SK-N-SH (cell line): ENCODE data around the gene LRMDA. TPM values are rescaled to one million over a fixed set of nuclear protein-coding genes. Genes with fewer than 3 reads are reported as not detected.

Source experiments
- CTCF ChIA-PET: fragments of 300-600, 350-600 bp; formaldehyde crosslinking; extraction: SDS; loops from one replicate; lab custom pipeline; 2021; lab: Yijun Ruan, JAX
- POLR2A ChIA-PET: fragments of 350-600 bp; sonication (Branson Sonifier 250); formaldehyde crosslinking; extraction: SDS; loops from one replicate; lab custom pipeline; 2020; ENCODE audit warnings: antibody characterized with exemption, inconsistent platforms; lab: Yijun Ruan, JAX
- DNase-seq: peaks from one replicate; pipeline ENCODE4 v3.0.0; 2012
- H2AFZ ChIP-seq: fragments of 200-600 bp; sonication (generic); 2 replicates; pipeline ENCODE4 v1.8.1; 2016; ENCODE audit warnings: antibody characterized with exemption, mild to moderate bottlenecking, low read depth
- H3F3A ChIP-seq: fragments of 200-600 bp; sonication (generic); replicated peaks from 2 replicates; pipeline ENCODE3; 2016; ENCODE audit warnings: antibody characterized with exemption, mild to moderate bottlenecking; ENCODE audit not compliant: insufficient read depth
- H3K27ac ChIP-seq, 2 experiments: fragments of 200-500 bp in 1 of 2; fragments of 200-600 bp in 1 of 2; sonication (Bioruptor generic) in 1 of 2; sonication (generic), shearing (Covaris generic) in 1 of 2; 2 replicates each; pipeline versions ENCODE4 v1.5.1 to v1.6.1; 2014 to 2016; ENCODE audit warnings: low read depth in 2 of 2, inconsistent platforms in 1 of 2, low read length in 1 of 2, mild to moderate bottlenecking in 1 of 2, mixed read lengths in 1 of 2
- H3K27me3 ChIP-seq: fragments of 200-600 bp; sonication (generic), shearing (Covaris generic); 2 replicates; pipeline ENCODE4 v1.6.1; 2016; ENCODE audit warnings: mixed run types; ENCODE audit not compliant: insufficient read depth
- H3K36me3 ChIP-seq, 2 experiments: fragments of 200-500 bp in 1 of 2; fragments of 200-600 bp in 1 of 2; sonication (Bioruptor generic) in 1 of 2; sonication (generic) in 1 of 2; replicated peaks in 1 of 2; 2 replicates each; pipeline versions ENCODE3 to v1.5.1; 2014 to 2016; ENCODE audit warnings: low read length in 1 of 2, mild to moderate bottlenecking in 1 of 2; ENCODE audit not compliant: insufficient read depth in 2 of 2, control insufficient read depth in 1 of 2
- H3K4me1 ChIP-seq, 2 experiments: fragments of 200-500 bp in 1 of 2; fragments of 200-600 bp in 1 of 2; sonication (Bioruptor generic) in 1 of 2; sonication (generic), shearing (Covaris generic) in 1 of 2; 2 replicates each; pipeline versions ENCODE4 v1.5.1 to v1.6.1; 2014 to 2016; ENCODE audit warnings: low read depth in 1 of 2, low read length in 1 of 2, mixed run types in 1 of 2; ENCODE audit not compliant: insufficient read depth in 2 of 2, control insufficient read depth in 1 of 2
- H3K4me2 ChIP-seq: fragments of 200-600 bp; sonication (generic), shearing (Covaris generic); 2 replicates; pipeline ENCODE4 v1.6.1; 2017; ENCODE audit warnings: mixed run types
- H3K4me3 ChIP-seq, 2 experiments: fragments of 200-500 bp in 1 of 2; fragments of 200-600 bp in 1 of 2; sonication (Bioruptor generic) in 1 of 2; sonication (generic), shearing (Covaris generic) in 1 of 2; 2 replicates each; pipeline versions ENCODE4 v1.5.1 to v1.8.1; 2014 to 2016; ENCODE audit warnings: low read depth in 2 of 2, inconsistent platforms in 1 of 2, low read length in 1 of 2, mild to moderate bottlenecking in 1 of 2, mixed read lengths in 1 of 2, moderate library complexity in 1 of 2
- H3K79me2 ChIP-seq: fragments of 200-600 bp; sonication (generic); 2 replicates; pipeline ENCODE4 v1.8.1; 2017; ENCODE audit warnings: mild to moderate bottlenecking; ENCODE audit not compliant: insufficient read depth
- H3K9ac ChIP-seq: fragments of 200-600 bp; sonication (generic); 2 replicates; pipeline ENCODE4 v1.6.1; 2017; ENCODE audit warnings: mixed run types
- H3K9me2 ChIP-seq: fragments of 200-600 bp; sonication (generic); 2 replicates; pipeline ENCODE4 v1.6.1; 2017; ENCODE audit warnings: mixed run types
- H3K9me3 ChIP-seq: fragments of 200-600 bp; sonication (generic); 2 replicates; pipeline ENCODE4 v1.6.1; 2017; ENCODE audit warnings: mixed run types, mild to moderate bottlenecking, moderate library complexity
- H4K20me1 ChIP-seq: fragments of 200-600 bp; sonication (generic); 2 replicates; pipeline ENCODE4 v1.6.1; 2017; ENCODE audit warnings: mild to moderate bottlenecking, mixed run types; ENCODE audit not compliant: insufficient read depth
- ELF1 ChIP-seq: IDR thresholded peaks from 2 replicates; pipeline ENCODE4 v1.4.0; 2012
- EP300 ChIP-seq, 2 experiments: IDR thresholded peaks; 2 replicates each; pipeline versions ENCODE4 v1.4.0 to v1.6.1; 2012; ENCODE audit warnings: borderline replicate concordance in 1 of 2, low read depth in 1 of 2, low read length in 1 of 2
- FOSL2 ChIP-seq: IDR thresholded peaks from 2 replicates; pipeline ENCODE4 v1.4.0; 2012; ENCODE audit warnings: low read depth, mild to moderate bottlenecking, moderate library complexity, borderline replicate concordance
- GABPA ChIP-seq: IDR thresholded peaks from 2 replicates; pipeline ENCODE4 v1.4.0; 2012; ENCODE audit warnings: low read depth, mild to moderate bottlenecking
- MAX ChIP-seq: IDR thresholded peaks from 2 replicates; pipeline ENCODE4 v1.4.0; 2012; ENCODE audit warnings: low read depth
- NRF1 ChIP-seq: IDR thresholded peaks from 2 replicates; pipeline ENCODE4 v1.6.1; 2012; ENCODE audit warnings: low read depth, mild to moderate bottlenecking, low read length
- RAD21 ChIP-seq: IDR thresholded peaks from 2 replicates; pipeline ENCODE4 v1.6.1; 2012; ENCODE audit warnings: mild to moderate bottlenecking, low read length
- RCOR1 ChIP-seq: fragments of 150-350 bp; IDR thresholded peaks from 2 replicates; pipeline ENCODE4 v1.6.1; 2017; ENCODE audit warnings: antibody characterized with exemption, low read length
- RFX5 ChIP-seq: IDR thresholded peaks from 2 replicates; pipeline ENCODE4 v1.6.1; 2012; ENCODE audit warnings: mild to moderate bottlenecking, improper control_type of control experiment, low read length
- RXRA ChIP-seq: IDR thresholded peaks from 2 replicates; pipeline ENCODE4 v1.4.0; 2012; ENCODE audit warnings: low read depth, mild to moderate bottlenecking, borderline replicate concordance
- SIN3A ChIP-seq: IDR thresholded peaks from 2 replicates; pipeline ENCODE4 v1.6.1; 2012; ENCODE audit warnings: low read depth, mild to moderate bottlenecking, low read length, moderate library complexity, borderline replicate concordance
- SMC3 ChIP-seq: IDR thresholded peaks from 2 replicates; pipeline ENCODE4 v1.6.1; 2012; ENCODE audit warnings: low read depth, low read length, improper control_type of control experiment
- TAF1 ChIP-seq: IDR thresholded peaks from 2 replicates; pipeline ENCODE4 v1.6.1; 2012; ENCODE audit warnings: low read depth, mild to moderate bottlenecking, low read length, moderate library complexity, borderline replicate concordance
- TEAD4 ChIP-seq: IDR thresholded peaks from 2 replicates; pipeline ENCODE4 v1.4.0; 2012; ENCODE audit warnings: mild to moderate bottlenecking, borderline replicate concordance; ENCODE audit not compliant: insufficient read depth
- YY1 ChIP-seq: IDR thresholded peaks from 2 replicates; pipeline ENCODE4 v1.4.0; 2012; ENCODE audit warnings: low read depth, mild to moderate bottlenecking
- WGBS: methylation state at CpG from one replicate; pipeline ENCODE4 v1.1.6; 2017; ENCODE audit warnings: low lambda C conversion rate; 5-methylcytosine and 5-hydroxymethylcytosine counted together
- polyA plus RNA-seq, 3 experiments: library from polyadenylated mRNA; depleted of rRNA; stranded (reverse); fragments of >200 nt; gene quantifications; 2 replicates each; pipeline ENCODE4 v1.2.3, GENCODE V29; 2012
- TF ChIP-seq, protein P1 (sequence below): IDR thresholded peaks from 2 replicates; pipeline ENCODE4 v1.4.0; 2012; ENCODE audit warnings: low read depth, borderline replicate concordance
- TF ChIP-seq, protein P2 (sequence below): IDR thresholded peaks from 2 replicates; pipeline ENCODE4; 2012
- TF ChIP-seq, protein P3 (sequence below): fragments of 150-350 bp; IDR thresholded peaks from 2 replicates; pipeline ENCODE4 v1.6.1; 2016; ENCODE audit warnings: mild to moderate bottlenecking, low read depth, low read length
- TF ChIP-seq, protein P4 (sequence below): fragments of 200-600 bp; sonication (generic); IDR thresholded peaks from 2 replicates; pipeline ENCODE4 v1.6.1; 2017; ENCODE audit warnings: antibody characterized with exemption, mild to moderate bottlenecking, moderate library complexity

The LRMDA gene
- polyA plus RNA-seq, 1 of the 3 experiments (the other 2 are of a cell fraction): 0.95 TPM

DNA sequence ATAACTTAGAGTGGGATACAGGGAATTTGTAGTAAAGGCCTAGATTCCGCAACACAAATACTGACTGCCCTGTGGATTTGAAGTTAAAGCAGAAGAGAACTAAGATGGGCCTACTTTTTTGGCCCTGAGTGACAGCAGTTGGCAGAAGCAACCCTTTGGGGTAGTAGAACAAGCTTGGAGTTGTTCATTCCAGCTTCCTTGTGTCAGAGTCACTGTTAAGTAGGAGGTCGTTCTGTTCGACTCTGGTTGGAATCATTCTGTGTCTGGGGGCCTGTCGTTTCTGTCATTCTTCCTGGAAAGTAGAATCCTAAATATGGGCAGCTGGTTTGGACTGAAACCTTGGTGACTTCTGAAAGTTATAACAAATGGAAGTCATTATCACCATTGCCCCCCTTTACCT is 865.9 kb downstream of the LRMDA start (continued):
- no peak for TF ChIP-seq EP300 (IDR thresholded peaks at IDR 0.05; ENCODE audit: borderline replicate concordance in 1 of 2, low read depth in 1 of 2, low read length in 1 of 2)
- no peak for TF ChIP-seq RAD21
- no peak for TF ChIP-seq SMC3
- TF ChIP-seq SIN3A: no peak
- TF ChIP-seq, protein P1, sequence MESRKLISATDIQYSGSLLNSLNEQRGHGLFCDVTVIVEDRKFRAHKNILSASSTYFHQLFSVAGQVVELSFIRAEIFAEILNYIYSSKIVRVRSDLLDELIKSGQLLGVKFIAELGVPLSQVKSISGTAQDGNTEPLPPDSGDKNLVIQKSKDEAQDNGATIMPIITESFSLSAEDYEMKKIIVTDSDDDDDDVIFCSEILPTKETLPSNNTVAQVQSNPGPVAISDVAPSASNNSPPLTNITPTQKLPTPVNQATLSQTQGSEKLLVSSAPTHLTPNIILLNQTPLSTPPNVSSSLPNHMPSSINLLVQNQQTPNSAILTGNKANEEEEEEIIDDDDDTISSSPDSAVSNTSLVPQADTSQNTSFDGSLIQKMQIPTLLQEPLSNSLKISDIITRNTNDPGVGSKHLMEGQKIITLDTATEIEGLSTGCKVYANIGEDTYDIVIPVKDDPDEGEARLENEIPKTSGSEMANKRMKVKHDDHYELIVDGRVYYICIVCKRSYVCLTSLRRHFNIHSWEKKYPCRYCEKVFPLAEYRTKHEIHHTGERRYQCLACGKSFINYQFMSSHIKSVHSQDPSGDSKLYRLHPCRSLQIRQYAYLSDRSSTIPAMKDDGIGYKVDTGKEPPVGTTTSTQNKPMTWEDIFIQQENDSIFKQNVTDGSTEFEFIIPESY: no peak

- Histone ChIP-seq H3K4me3 (no peak overlapping the region), H3K9me3 (no peaks in the 10 kb centered on the region), H3K4me2 (no peak overlapping the region), H3K27me3 (no peaks in the 10 kb centered on the region), H3K4me1 (no peaks in the 10 kb centered on the region; a peak in 2 of 4 replicates), H3F3A (no peaks in the 10 kb centered on the region), H3K27ac (no peak overlapping the region), H3K9ac (no peak overlapping the region), H3K36me3 (no peaks in the 10 kb centered on the region), H2AFZ (no peak overlapping the region), H4K20me1 (no peaks in the 10 kb centered on the region), H3K9me2 (no peaks in the 10 kb centered on the region), H3K79me2 (no peaks in the 10 kb centered on the region)
- no peak for DNase-seq
- CTCF ChIA-PET: interaction anchor here (0.6 to 2.3 kb wide), 3 partner anchors 15 to 896 kb away, joined by 3 to 7 read pairs (median 3); partner anchors contain the start of gene ZNF503
- TF ChIP-seq TAF1 (no peak), RXRA (no peak), ELF1 (no peak), FOSL2 (no peak), RCOR1 (no peak), YY1 (no peak), RAD21 (no peak), NRF1 (no peak), TEAD4 (no peak), RFX5 (no peak), MAX (no peak), GABPA (no peak)
- TF ChIP-seq, protein P1: no peak
- TF ChIP-seq, protein P2, sequence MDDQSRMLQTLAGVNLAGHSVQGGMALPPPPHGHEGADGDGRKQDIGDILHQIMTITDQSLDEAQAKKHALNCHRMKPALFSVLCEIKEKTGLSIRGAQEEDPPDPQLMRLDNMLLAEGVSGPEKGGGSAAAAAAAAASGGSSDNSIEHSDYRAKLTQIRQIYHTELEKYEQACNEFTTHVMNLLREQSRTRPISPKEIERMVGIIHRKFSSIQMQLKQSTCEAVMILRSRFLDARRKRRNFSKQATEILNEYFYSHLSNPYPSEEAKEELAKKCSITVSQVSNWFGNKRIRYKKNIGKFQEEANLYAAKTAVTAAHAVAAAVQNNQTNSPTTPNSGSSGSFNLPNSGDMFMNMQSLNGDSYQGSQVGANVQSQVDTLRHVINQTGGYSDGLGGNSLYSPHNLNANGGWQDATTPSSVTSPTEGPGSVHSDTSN: no peak
- TF ChIP-seq, protein P3, sequence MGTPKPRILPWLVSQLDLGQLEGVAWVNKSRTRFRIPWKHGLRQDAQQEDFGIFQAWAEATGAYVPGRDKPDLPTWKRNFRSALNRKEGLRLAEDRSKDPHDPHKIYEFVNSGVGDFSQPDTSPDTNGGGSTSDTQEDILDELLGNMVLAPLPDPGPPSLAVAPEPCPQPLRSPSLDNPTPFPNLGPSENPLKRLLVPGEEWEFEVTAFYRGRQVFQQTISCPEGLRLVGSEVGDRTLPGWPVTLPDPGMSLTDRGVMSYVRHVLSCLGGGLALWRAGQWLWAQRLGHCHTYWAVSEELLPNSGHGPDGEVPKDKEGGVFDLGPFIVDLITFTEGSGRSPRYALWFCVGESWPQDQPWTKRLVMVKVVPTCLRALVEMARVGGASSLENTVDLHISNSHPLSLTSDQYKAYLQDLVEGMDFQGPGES: no peak
- TF ChIP-seq, protein P4, sequence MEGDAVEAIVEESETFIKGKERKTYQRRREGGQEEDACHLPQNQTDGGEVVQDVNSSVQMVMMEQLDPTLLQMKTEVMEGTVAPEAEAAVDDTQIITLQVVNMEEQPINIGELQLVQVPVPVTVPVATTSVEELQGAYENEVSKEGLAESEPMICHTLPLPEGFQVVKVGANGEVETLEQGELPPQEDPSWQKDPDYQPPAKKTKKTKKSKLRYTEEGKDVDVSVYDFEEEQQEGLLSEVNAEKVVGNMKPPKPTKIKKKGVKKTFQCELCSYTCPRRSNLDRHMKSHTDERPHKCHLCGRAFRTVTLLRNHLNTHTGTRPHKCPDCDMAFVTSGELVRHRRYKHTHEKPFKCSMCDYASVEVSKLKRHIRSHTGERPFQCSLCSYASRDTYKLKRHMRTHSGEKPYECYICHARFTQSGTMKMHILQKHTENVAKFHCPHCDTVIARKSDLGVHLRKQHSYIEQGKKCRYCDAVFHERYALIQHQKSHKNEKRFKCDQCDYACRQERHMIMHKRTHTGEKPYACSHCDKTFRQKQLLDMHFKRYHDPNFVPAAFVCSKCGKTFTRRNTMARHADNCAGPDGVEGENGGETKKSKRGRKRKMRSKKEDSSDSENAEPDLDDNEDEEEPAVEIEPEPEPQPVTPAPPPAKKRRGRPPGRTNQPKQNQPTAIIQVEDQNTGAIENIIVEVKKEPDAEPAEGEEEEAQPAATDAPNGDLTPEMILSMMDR: no peak
- POLR2A ChIA-PET: no interaction called here
- WGBS: 90% methylated on average over 6 of the region's 10 CpGs
These were observed 866.4 kb downstream of the LRMDA start for GRCh38 chr10:76297780-76298281.
